Measurements from ENCODE around the gene MRPL36. TPM values are rescaled to one million over a fixed set of nuclear protein-coding genes. Genes with fewer than 3 reads are reported as not detected.
"Not testable (repeated sequence)": the region's sequence is repeated elsewhere in the genome, so short reads cannot be mapped to it uniquely, and the experiment has no call there.

The MRPL36 gene
- total RNA-seq, 1 experiment from 2014 or later, result 248 TPM

GRCh38 chr5:1806199-1806598 is 6.6 kb upstream of the MRPL36 start:
- no peak for DNase-seq
- Histone ChIP-seq H3K4me3 (no peak overlapping the region), H3K9me3 (no peaks in the 10 kb centered on the region), H3K27me3 (no peaks in the 10 kb centered on the region), H3K36me3 (peaks cover 91% of the 10 kb centered on the region)

DNA sequence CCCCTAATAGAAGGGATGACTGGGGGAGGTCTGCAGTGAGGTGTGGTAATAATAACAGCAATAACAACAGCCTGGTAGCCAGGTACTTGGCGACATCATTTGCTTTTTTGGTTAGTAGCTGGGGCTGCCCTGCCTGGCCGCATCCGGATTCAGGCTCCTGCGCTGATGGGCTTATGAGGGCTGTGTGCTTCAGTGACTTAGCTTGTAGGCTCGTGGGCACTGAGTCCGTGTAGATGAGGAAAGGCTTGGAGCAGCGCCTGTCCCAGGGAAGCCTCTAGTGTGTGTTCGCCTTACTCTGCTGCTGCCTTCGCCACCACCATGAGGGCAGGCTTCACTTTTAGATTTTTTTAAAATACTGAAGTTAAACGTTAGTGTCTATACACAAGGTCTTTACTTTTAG is 6.1 kb upstream of the MRPL36 start:
- H3K4me3 ChIP-seq, result no peak overlapping the region
- no peaks in the 10 kb centered on the region for H3K27me3 ChIP-seq
- H3K9me3 ChIP-seq, result no peaks in the 10 kb centered on the region
- peaks cover 87% of the 10 kb centered on the region for H3K36me3 ChIP-seq
- no peak for DNase-seq

GRCh38 chr5:1805326-1805725 is 5.7 kb upstream of the MRPL36 start:
- Histone ChIP-seq H3K4me3 (no peak overlapping the region), H3K9me3 (no peaks in the 10 kb centered on the region), H3K36me3 (peaks cover 83% of the 10 kb centered on the region), H3K27me3 (no peaks in the 10 kb centered on the region)
- DNase-seq, result no peak

DNA sequence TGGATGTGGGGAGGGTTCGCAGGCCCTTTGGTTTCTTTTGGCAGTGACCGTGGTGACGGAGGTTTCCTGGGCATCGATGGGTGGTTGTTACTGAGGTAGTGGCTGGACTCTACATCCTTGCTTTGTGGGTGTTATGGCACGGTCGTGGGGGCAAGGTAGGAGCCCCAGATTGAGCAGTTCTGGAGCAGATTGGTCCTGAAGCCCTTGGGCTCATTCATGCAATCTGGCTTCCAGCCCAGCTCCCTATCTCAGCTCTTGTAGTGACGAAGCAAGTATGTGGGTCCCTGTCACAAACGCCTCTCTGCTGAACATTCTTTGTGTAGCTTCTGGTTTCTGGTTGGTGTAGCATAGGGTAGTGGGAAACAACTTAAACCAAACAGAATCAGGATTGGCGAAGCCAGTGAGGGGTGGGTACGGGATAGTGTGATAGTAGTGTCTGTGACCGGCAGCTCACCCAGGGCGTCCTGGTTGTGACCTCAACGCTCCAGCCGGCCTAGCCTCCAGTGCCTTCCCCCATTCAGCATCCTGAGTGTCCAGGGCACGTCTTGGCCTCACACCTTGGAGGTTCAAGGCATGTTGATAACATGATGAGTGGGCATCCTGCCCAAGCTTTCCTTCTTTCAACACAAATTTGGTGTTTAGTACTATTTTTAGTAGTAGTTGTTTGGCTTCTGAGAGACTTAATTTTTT is 4.5 kb upstream of the MRPL36 start:
- Histone ChIP-seq H3K36me3 (peaks cover 74% of the 10 kb centered on the region), H3K27me3 (no peaks in the 10 kb centered on the region), H3K9me3 (peaks cover 5% of the 10 kb centered on the region), H3K4me3 (no peak overlapping the region)
- DNase-seq, result no peak

DNA sequence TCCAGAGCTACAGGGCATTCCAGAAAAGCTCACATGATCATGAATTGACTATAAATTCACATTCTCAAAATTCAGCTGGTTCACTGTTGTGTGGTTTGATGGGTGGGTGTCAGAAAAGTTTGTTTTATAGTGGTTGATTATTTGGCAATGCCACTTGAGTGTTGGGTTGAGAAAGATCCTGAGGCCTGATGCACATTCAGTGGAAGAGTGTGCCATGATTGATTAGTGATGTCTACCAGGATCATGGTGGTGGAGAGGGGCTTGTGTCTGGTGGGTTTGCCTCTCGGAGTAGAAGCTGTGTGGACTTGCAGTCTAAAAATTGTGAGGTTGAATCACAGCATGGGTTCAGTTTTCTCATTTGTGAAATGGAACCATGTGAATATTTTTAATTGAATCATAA is 3.6 kb upstream of the MRPL36 start:
- Histone ChIP-seq H3K27me3 (no peaks in the 10 kb centered on the region), H3K9me3 (peaks cover 5% of the 10 kb centered on the region), H3K4me3 (no peak overlapping the region), H3K36me3 (peaks cover 74% of the 10 kb centered on the region)
- no peak for DNase-seq

- DNase-seq, result no peak
- Histone ChIP-seq H3K4me3 (peak overlapping the region; percentile 91), H3K27me3 (no peaks in the 10 kb centered on the region), H3K9me3 (peaks cover 5% of the 10 kb centered on the region), H3K36me3 (peaks cover 74% of the 10 kb centered on the region)
These were observed 2.3 kb upstream of the MRPL36 start for GRCh38 chr5:1801967-1802295.

DNA sequence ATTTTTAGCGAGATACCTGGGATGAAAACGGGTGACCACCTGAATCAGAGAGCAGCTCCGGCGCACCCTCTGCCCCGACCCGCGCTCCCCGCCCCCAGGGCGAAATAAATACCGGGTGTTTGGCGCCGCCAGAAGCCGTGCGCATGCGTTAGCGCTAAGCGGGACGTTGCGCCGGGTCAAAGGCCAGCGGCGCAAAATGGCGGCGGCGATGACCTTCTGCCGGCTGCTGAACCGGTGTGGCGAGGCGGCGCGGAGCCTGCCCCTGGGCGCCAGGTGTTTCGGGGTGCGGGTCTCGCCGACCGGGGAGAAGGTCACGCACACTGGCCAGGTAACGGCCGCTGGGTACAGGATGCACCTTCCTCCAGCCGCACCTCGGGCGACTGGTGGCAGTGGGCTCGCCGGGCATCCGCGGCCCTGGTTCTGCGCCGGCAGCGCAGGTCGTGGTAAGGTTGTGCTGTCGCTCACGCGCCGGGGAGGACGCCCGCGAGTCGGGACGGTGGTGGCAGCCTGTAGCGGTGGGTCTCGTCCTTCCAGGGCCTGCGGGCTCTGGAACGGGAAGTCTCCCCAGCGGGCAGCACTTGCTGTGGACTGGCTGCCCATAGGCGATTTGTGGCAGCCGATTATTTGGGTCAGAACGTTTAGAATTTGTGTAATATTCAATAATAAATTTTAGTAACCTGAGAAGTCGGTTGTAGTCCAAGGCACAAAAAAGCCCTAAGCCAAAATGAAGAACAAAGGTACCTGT is 1.8 kb upstream of the MRPL36 start, which contains the start of gene NDUFS6:
TSS of gene NDUFS6 (plus strand) at position 186 of the 745 bp plus-strand sequence. CDS start at position 197, 11 bp downstream.
- Histone ChIP-seq H3K27me3 (no peaks in the 10 kb centered on the region), H3K4me3 (peak within 1 kb of the TSS; percentile 91), H3K36me3 (peaks cover 74% of the 10 kb centered on the region), H3K9me3 (peaks cover 5% of the 10 kb centered on the region)
- DNase-seq, result peak; percentile 85

- no peak for DNase-seq
- H3K4me3 ChIP-seq, result peak overlapping the region; percentile 91
- H3K27me3 ChIP-seq, result no peaks in the 10 kb centered on the region
- H3K9me3 ChIP-seq, result peaks cover 5% of the 10 kb centered on the region
- H3K36me3 ChIP-seq, result peaks cover 67% of the 10 kb centered on the region
These were observed 1.0 kb upstream of the MRPL36 start for GRCh38 chr5:1800472-1801221.

DNA sequence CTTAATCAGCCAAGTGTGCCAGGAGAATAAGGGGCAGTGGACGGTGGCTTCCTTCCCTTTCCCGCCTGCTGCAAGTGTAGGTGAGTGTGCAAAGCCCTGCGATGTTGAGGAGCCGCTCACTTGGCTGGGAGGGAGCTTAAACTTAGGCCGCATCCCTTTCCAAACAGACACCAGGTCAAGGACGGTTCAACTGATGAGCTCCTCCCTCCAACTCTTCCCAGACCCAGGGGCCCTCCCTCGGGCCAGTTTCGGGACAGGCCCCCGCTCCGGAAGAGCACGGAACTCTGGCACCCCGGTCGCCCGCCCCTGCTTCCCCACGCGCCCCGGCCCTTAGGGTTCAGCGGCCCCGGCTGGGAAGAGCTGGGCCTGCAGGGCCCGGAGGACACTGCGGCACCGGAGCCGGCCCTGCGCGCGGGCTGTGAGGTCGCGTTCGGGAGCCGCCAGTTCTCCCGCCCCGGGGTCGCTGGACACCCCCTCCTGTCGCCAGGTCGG is 481 bp downstream of the MRPL36 start:
- Histone ChIP-seq H3K4me3 (peak overlapping the region; percentile 91), H3K36me3 (peaks cover 59% of the 10 kb centered on the region), H3K27me3 (no peaks in the 10 kb centered on the region), H3K9me3 (peaks cover 5% of the 10 kb centered on the region)
- peak; percentile 56 for DNase-seq

DNA sequence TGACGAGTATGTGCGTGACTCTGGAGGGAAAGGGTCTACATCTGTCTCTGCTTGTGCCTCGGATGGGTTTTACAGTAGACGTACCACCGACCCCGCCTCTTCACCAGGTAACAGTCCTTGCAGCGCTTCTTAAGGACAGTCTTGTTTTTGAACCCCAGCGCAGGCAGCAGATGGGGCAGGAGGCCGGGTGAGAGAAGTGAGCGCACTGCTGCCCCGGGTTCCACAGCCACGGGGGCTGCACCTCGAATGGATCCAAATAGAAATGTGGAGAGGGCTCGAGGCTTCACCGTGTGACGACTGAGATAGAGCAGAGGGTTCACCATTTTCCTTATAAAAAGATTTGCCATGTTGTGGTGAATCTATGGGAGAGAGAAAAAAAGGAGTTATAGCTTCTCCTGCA is 1.0 kb downstream of the MRPL36 start:
- not testable (repeated sequence) for H3K9me3 ChIP-seq, DNase-seq
- H3K36me3 ChIP-seq, result peaks cover 57% of the 10 kb centered on the region

GRCh38 chr5:1797855-1798254 is 1.8 kb downstream of the MRPL36 start:
- Histone ChIP-seq H3K36me3 (peaks cover 50% of the 10 kb centered on the region), H3K4me3 (no peak overlapping the region), H3K27me3 (no peaks in the 10 kb centered on the region), H3K9me3 (peaks cover 6% of the 10 kb centered on the region)
- DNase-seq, result no peak

More for the DNA sequence above, 1.0 kb downstream of the MRPL36 start:
- not testable (repeated sequence) for H3K27me3 ChIP-seq
- peak overlapping the region; percentile 91 for H3K4me3 ChIP-seq

DNA sequence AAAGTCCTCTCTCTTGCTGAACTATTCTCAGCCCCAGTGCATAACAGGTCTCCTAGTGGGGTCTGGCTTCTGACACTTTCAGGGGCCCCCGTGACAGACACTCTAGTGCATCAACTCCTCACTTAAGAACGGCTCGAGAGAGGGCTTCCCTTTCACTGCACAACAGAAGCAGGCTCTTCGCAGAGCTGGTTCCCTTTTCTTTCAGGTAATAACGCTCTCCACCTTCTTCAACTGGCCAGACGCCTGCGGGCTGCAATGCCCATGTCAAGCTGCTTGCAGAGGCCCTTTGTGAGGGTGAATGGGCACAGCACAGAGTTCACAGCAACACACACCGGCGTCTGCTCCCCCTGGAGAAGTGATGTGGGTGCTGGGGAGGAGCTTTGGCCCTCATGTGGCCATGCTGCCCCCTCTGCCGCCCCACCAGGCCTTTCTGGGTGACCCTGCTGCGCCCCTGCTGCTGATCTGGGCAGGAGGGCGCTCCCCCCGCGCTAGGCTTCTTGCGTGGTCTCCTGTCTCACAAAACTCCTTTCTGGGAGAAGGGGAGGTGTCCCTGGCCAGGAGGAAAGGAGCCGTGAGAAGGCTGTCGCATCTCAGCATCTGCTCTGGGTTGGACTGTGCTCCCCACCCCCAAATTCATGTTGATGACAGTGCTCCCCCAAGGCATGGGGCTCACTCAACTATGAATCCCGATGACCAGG is 2.4 kb downstream of the MRPL36 start:
- no peak overlapping the region for H3K4me3 ChIP-seq
- peaks cover 44% of the 10 kb centered on the region for H3K36me3 ChIP-seq
- DNase-seq, result no peak
- H3K9me3 ChIP-seq, result peaks cover 6% of the 10 kb centered on the region
- no peaks in the 10 kb centered on the region for H3K27me3 ChIP-seq

- peaks cover 6% of the 10 kb centered on the region for H3K9me3 ChIP-seq
- H3K4me3 ChIP-seq, result no peak overlapping the region
- no peaks in the 10 kb centered on the region for H3K27me3 ChIP-seq
- peaks cover 44% of the 10 kb centered on the region for H3K36me3 ChIP-seq
- DNase-seq, result no peak
These were observed 3.1 kb downstream of the MRPL36 start for GRCh38 chr5:1796371-1797102.

- H3K27me3 ChIP-seq, result no peaks in the 10 kb centered on the region
- H3K4me3 ChIP-seq, result no peak overlapping the region
- H3K36me3 ChIP-seq, result peaks cover 42% of the 10 kb centered on the region
- peaks cover 6% of the 10 kb centered on the region for H3K9me3 ChIP-seq
- no peak for DNase-seq
These were observed 3.7 kb downstream of the MRPL36 start for GRCh38 chr5:1795931-1796330.

DNA sequence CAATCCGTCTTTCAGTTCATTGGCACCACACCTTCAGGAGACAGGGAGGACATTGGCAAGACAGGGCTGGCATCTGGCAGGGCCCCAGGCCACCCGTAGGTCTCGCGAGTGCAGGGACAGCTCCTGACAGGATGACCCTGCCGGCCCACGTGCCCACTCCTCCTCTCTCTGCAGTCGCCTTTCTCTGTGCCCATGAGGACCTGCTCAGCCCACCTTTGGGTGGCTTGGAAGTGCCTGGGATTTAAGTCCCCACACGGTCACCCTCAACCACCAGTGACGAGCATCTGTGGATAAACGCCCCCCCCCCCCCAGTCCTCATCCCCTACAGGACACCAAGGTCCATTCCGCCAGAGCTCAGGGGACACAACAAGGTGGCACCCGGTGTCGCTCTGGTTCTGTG is 4.1 kb downstream of the MRPL36 start:
- Histone ChIP-seq H3K4me3 (no peak overlapping the region), H3K36me3 (peaks cover 42% of the 10 kb centered on the region), H3K9me3 (peaks cover 6% of the 10 kb centered on the region), H3K27me3 (no peaks in the 10 kb centered on the region)
- DNase-seq, result no peak

GRCh38 chr5:1794901-1795290 is 4.7 kb downstream of the MRPL36 start:
- Histone ChIP-seq H3K4me3 (no peak overlapping the region), H3K36me3 (peaks cover 42% of the 10 kb centered on the region)

More at GRCh38 chr5:1794901-1795290, 4.7 kb downstream of the MRPL36 start:
- H3K27me3 ChIP-seq, result no peaks in the 10 kb centered on the region
- H3K9me3 ChIP-seq, result peaks cover 3% of the 10 kb centered on the region
- DNase-seq, result no peak

Data from MG63 (cell line).